ENCODE results near the gene FAM170A.

Gene FAM170A

DNA sequence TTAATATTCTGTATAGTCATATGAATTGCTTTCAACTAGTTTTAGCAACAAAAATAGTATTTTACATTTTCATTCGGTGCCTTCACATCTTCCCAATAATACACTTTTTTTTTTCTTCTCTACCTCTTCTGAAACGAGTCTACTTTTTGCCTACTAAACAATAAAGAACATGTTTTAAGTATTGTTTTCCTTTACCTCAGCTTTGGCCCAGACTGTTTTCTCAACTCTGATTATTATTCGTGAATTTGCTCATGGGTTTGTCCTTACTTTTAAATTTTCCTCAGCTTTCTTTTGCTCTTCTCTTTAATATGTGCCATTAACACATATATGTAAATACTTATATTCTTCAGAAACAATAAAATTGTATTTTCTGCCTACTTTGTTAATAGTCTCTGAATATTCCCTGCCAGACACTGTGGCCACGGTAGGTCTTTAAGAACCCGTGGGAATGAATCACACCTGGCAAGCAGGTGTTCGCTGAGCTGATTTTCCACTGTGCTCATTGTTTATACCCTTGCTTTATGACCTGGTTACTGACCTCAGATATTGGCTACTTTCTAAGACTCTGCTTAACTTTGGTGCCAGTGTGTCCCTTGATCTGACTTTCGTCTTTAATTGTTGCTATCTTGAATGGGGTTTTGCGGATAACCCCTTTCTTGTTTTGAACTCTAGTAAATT is 49.1 kb downstream of the FAM170A start:
- H2AFZ ChIP-seq (ENCODE audit: low read depth, low read length): no peak overlapping the region
- H3K27me3 ChIP-seq (ENCODE audit: insufficient read depth, low read length): no peaks in the 10 kb centered on the region
- H3K4me1 ChIP-seq (ENCODE audit: insufficient read depth, low read length): no peaks in the 10 kb centered on the region
- H3K4me3 ChIP-seq (ENCODE audit: low read length): no peak overlapping the region
- no peaks in the 10 kb centered on the region for H3K36me3 ChIP-seq (ENCODE audit: insufficient read depth, low read length)
- no peaks in the 10 kb centered on the region for H3K9me3 ChIP-seq (ENCODE audit: low read length)

DNA sequence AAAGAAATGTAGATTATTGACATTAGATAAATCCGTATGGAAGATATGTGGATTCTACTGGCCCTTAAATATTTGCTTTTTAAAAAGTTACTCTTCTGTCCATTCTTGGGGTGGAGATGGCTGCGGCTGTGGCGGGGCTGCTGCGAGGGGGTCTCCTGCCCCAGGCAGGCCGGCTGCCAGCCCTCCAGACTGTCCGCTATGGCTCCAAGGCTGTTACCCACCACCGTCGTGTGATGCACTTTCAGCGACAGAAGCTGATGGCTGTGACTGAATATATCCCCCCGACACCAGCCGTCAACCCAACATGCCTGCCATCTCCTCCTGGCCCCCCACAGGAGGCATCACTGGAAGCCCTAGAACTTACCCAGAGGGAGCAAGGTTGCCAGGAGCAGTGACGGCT is 50.7 kb downstream of the FAM170A start:
- Histone ChIP-seq H3K9me3 (ENCODE audit: low read length) (no peaks in the 10 kb centered on the region), H3K4me3 (ENCODE audit: low read length) (no peak overlapping the region), H3K36me3 (ENCODE audit: insufficient read depth, low read length) (no peaks in the 10 kb centered on the region), H3K4me1 (ENCODE audit: insufficient read depth, low read length) (no peaks in the 10 kb centered on the region), H3K27me3 (ENCODE audit: insufficient read depth, low read length) (no peaks in the 10 kb centered on the region), H2AFZ (ENCODE audit: low read depth, low read length) (no peak overlapping the region)

DNA sequence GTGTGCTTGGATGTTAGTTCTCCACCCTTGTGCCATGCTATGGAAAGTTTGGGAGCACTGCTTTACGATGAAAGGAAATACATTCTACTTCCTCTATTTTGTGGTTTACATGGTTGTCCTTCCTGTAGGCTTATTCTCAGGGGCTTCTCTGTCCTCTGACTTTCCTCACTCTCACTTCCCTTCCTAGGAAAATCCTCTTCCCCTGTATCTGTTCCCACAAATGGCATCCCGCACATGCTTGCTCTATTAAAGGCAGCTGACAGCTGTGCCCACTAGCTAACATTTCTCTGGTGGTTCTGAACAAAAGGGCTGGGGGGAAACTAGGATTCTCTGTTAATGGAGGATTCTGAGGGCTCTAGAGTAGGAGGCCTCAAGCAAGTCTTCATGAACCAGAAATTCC is 52.4 kb downstream of the FAM170A start:
- Histone ChIP-seq H3K9me3 (ENCODE audit: low read length) (no peaks in the 10 kb centered on the region), H3K27me3 (ENCODE audit: insufficient read depth, low read length) (no peaks in the 10 kb centered on the region), H2AFZ (ENCODE audit: low read depth, low read length) (no peak overlapping the region), H3K4me1 (ENCODE audit: insufficient read depth, low read length) (no peaks in the 10 kb centered on the region), H3K36me3 (ENCODE audit: insufficient read depth, low read length) (no peaks in the 10 kb centered on the region), H3K4me3 (ENCODE audit: low read length) (no peak overlapping the region)

DNA sequence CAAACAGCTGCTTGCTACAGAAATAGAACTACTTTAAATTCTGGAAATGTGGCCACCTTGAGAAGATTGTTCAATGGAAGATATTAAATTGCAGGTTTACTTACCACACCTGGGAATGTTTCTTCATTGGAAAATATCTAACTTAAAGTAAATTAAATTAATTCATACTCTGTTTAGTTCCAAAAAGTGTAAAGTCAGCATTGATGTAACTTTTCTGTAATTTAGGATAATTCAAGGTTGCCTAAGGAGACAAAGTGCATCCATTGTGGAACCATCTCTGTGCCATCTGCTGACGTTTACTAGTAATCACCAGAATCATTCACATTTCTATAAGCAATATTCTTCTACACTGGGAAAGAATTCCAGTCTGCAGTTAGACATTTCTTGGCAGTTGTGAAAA is 53.0 kb downstream of the FAM170A start:
- H3K9me3 ChIP-seq (ENCODE audit: low read length): no peaks in the 10 kb centered on the region
- H3K36me3 ChIP-seq (ENCODE audit: insufficient read depth, low read length): no peaks in the 10 kb centered on the region
- H3K27me3 ChIP-seq (ENCODE audit: insufficient read depth, low read length): no peaks in the 10 kb centered on the region
- H3K4me3 ChIP-seq (ENCODE audit: low read length): no peak overlapping the region
- H3K4me1 ChIP-seq (ENCODE audit: insufficient read depth, low read length): no peaks in the 10 kb centered on the region
- H2AFZ ChIP-seq (ENCODE audit: low read depth, low read length): no peak overlapping the region
